ENCODE measurements around the gene PARP8.
A peak's percentile ranks its signal among the peaks of the same experiment; 100 is the strongest.
"Not testable (repeated sequence)": the region's sequence is repeated elsewhere in the genome, so short reads cannot be mapped to it uniquely, and the experiment has no call there.

PARP8 gene

DNA sequence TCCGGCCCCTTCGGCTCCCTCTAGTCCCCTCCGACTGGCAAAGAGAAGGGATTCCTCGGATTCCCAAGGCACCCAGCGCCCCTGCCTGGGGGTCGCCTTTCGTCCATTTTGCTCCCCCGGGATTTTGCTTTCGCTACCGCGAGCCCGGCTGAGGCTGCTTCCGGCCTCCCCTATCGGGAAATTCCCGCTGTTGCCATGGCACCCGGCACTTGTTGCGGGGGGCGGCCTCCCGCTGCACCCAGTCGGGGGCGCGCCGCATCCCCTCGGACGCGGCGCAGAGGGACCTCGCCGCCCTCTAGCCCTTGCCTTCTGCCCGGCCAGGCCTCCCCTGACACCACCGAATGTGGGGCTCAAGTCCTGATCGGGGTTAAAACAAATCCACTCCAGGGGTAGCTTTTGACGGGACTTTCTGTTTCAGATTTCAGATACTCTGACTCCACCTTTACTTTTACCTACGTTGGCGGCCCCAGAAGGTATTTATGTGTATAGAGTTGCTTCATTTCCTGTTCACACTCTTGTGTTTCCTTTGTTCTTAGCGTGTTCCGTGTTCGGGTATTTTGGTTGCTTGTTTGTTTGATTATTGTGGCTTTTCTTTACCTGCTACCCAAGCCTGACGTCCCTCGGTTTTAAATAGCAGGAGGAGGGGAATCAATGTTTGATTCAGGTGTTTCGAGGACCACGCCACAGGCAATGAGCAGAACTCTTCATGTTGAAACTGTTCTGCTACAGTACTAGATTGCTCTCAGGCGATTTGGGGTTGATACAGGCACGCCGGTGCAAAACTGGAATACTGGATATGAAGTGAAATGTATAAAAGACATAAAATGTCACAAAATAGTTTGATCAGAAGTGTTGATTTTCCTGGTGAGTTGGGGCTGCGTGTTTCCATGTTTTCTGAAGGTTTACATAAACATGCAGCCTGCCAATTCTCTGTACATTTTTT is 1.5 kb downstream of the PARP8 start:
- peak overlapping the region; percentile 90 for H3K4me3 ChIP-seq (ENCODE audit: low read depth, low read length)
- DNase-seq (ENCODE audit: low read depth): peak; percentile 58
- TF ChIP-seq, protein P1, sequence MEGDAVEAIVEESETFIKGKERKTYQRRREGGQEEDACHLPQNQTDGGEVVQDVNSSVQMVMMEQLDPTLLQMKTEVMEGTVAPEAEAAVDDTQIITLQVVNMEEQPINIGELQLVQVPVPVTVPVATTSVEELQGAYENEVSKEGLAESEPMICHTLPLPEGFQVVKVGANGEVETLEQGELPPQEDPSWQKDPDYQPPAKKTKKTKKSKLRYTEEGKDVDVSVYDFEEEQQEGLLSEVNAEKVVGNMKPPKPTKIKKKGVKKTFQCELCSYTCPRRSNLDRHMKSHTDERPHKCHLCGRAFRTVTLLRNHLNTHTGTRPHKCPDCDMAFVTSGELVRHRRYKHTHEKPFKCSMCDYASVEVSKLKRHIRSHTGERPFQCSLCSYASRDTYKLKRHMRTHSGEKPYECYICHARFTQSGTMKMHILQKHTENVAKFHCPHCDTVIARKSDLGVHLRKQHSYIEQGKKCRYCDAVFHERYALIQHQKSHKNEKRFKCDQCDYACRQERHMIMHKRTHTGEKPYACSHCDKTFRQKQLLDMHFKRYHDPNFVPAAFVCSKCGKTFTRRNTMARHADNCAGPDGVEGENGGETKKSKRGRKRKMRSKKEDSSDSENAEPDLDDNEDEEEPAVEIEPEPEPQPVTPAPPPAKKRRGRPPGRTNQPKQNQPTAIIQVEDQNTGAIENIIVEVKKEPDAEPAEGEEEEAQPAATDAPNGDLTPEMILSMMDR (conservative IDR thresholded peaks at IDR 0.05; ENCODE audit: low read depth, low read length): no peak

DNA sequence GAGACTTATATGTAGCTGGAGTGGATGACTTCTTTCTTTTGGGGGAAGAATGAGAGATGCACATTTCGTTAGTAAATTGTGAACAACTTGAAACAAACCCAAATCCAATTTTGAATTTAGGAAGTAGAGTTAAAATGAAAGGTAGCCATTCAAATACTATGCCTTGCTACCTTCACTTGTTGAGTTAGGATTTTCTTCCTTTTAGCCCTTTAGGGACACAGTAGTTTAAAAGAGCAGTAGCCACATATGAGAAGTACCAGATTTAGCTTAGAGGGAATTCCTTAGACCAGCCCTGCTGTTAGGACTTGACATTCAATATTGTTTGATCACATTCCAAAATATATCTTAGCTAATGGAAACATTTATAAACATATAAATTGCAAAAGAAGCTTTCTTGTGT is 2.2 kb downstream of the PARP8 start:
- peak overlapping the region; percentile 90 for H3K4me3 ChIP-seq (ENCODE audit: low read depth, low read length)
- DNase-seq (ENCODE audit: low read depth): not testable (repeated sequence)

DNA sequence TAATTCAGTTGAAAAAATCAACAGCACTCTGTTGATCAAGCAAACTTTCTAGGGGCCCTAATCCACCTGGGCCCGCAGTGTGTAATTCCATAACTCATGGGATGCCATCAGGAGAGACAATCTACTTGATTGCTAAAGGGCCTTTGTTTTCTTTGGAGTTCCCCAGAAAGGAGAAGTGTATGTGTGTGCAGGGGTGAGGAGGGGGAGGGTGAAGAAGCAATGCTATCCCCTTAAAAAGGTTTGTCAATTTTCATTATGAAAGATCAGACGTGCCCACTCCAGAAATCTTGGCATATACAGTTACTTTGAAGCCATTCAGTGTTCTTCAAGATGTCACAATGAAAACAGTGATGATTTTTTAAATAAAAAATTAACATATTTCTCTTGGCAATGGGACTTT is 6.2 kb downstream of the PARP8 start:
- TF ChIP-seq, protein P1 (conservative IDR thresholded peaks at IDR 0.05; ENCODE audit: low read depth, low read length): no peak
- H3K4me3 ChIP-seq (ENCODE audit: low read depth, low read length): no peak overlapping the region
- no peak for DNase-seq (ENCODE audit: low read depth)

DNA sequence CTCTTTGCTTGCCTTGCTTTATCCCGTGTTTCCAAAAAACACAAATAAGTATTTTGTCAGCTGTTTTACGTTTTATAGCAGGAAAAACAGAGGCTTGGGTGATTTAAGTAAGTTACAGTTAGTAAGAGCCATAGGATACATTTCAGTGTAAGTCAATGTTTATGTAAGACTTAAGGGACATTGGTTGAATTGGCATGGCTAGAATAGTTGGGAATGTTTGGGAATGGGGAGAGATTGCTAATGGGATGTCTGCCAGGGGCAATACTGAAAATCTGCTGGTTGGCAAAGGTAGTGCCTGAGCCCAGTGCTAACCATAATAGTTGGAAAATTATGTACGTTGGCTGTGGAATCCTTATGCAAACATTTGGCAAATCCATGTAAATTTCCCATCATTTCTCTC is 7.0 kb downstream of the PARP8 start:
- H3K4me3 ChIP-seq (ENCODE audit: low read depth, low read length); DNase-seq (ENCODE audit: low read depth): not testable (repeated sequence)

DNA sequence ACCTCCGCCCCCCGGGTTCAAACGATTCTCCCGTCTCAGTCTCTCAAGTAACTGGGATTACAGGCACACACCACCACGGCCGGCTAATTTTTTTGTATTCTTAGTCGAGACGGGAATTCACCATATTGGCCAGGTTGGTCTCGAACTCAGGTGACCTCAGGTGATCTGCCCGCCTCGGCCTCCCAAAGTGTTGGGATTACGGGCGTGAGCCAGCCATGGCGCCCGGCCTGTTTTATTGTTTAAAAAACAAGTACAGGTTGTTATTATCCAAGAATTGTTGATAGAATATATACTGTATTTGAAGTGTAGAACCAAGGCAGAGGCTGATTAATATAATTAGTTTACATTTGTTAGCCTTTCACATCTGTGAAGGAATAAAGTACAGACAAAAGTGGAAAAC is 8.9 kb downstream of the PARP8 start:
- TF ChIP-seq, protein P1 (conservative IDR thresholded peaks at IDR 0.05; ENCODE audit: low read depth, low read length): no peak
- no peak overlapping the region for H3K4me3 ChIP-seq (ENCODE audit: low read depth, low read length)
- no peak for DNase-seq (ENCODE audit: low read depth)

DNA sequence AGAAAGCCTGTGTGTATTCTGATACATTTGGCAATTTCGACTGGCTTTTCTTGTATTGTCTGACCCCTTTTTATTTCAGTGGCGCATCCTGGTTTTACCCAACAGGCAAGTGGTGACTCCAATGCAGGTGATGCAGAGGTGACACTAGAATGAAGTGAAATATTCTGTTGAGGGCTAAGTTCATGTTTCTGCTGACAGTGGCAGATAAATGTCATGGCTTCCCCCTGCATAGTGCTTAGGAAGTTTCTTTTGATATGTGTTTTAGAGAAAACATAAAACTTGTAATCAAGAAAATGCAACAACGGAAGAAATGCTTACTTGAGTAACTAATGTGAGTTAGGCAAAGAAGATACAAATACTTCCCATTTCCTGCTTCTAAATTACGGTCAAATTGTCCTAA is 13.1 kb downstream of the PARP8 start:
- not testable (repeated sequence) for H3K4me3 ChIP-seq (ENCODE audit: low read depth, low read length); DNase-seq (ENCODE audit: low read depth)

DNA sequence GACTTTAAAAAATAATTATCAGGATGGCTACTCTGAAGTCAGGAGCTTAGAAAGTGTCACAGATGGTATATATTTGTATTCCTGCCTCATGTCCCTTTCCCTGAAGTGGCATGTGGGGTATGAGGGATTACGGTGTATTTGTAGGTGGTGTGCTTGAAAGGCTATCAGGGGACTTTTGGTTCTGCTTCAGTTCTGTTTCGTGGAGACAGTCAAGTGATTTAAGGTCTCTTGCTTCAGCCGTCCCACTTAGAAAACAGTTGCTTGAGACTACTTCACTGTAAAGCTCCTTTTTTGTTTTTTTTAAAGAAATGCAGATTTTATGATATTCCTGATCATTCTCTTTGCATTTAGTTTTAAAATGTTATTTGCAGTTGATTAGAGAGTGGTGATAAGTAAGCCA is 18.3 kb downstream of the PARP8 start:
- TF ChIP-seq, protein P1 (conservative IDR thresholded peaks at IDR 0.05; ENCODE audit: low read depth, low read length): no peak
- DNase-seq (ENCODE audit: low read depth): no peak

DNA sequence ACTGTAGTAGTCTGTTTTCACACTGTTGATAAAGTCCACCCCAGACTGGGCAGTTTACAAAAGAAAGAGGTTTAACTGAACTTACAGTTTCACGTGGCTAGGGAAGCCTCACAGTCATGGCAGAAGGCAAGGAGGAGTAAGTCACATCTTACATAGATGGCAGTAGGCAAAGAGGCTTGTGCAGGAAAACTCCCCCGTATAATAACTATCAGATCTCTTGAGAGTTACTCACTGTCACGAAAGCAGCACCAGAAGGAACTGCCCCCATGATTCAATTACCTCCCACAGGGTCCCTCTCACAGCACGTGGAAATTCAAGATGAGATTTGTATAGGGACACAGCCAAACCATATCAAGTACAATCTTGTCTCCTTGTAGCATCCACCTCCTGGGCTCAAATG is 21.1 kb downstream of the PARP8 start:
- DNase-seq (ENCODE audit: low read depth): no peak
- TF ChIP-seq, protein P1 (conservative IDR thresholded peaks at IDR 0.05; ENCODE audit: low read depth, low read length): no peak
- no peak overlapping the region for H3K4me3 ChIP-seq (ENCODE audit: low read depth, low read length)

More for the DNA sequence above, 18.3 kb downstream of the PARP8 start:
- H3K4me3 ChIP-seq (ENCODE audit: low read depth, low read length): no peak overlapping the region
